HG03045 (cell line): ENCODE data around the gene IZUMO1R.
"Not testable (repeated sequence)": the region's sequence is repeated elsewhere in the genome, so short reads cannot be mapped to it uniquely, and the experiment has no call there.

Experiments
- ATAC-seq: cut with Tn5 transposase; IDR thresholded peaks from one replicate; pipeline ENCODE4 v1.9.1; 2021; ENCODE audit warnings: mild to moderate bottlenecking, moderate library complexity; ENCODE audit not compliant: unreplicated experiment

The IZUMO1R gene

DNA sequence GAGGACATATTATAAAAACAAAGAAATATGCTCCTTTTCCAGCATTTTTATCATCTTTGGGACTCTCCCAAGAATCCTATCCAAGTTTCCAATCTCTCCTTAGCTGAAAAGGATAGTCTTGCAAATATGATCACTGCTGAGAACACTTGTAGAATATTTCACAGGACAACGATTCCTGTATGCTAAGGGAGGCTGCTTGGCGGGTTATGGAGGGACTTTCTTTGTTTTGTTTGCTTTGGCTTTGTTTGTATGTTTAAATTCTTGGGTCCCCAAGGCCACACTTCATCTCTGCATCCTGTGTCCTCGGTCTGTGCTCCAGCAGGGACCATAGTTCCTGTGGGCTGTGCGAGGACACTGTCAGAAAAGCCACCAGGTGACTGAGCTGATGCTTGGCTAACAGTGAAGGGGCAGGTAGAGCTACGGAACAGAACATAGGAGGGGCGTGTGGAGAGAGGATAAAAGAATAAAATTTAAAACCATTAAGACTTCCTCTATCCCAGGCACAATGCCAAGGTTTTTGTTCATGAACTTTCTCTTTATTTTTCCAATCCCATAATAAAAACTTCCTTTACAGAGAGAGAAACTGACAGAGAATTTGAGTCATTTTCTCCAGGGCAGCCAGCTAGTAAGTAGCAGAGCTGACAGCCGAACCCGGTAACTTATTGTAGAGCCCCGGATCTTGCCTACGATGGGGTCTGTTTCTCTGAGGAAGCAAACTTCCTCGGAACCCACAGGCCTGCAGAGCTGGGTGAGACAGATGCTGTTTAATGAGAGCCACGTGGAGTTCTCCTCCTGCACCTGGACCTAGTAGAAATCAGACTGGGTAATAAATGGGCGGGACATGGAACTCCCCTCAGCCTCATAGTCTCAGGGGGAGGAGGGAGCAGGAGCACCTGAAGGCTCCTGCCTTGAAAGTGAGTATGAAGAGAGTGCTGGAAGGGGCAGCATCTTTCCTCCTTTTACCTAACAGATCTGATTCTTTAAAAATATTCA is at the start of gene IZUMO1R:
Gene IZUMO1R, plus strand, starts transcription at position 615 of the 993 bp plus-strand sequence. CDS start 1,057 bp downstream, outside the sequence.
- no peak for ATAC-seq

DNA sequence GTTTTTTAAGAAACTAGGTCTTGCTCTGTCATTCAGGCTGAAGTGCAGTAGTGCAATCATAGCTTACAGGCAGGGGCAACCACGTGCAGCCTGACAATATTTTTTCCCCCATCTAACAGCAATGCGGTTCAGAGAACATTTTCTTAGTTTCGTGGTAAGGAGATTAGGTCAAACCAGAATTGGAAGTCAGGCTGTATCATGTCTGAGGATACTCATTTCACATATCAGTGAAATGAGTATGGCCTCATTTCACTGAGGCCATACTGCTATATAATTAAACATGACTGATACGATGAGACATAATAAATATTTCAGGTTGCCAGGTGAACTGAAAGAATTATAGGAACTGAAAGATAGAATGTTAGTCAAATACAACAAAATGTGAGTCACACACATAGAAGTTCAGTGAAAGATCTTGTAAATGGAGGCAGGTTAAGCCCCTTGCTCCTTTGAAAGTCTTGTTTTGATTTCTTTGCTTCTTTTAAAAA is 32.5 kb upstream of the IZUMO1R start:
- ATAC-seq, result peak; percentile 87

- no peak for ATAC-seq
These were observed 31.6 kb upstream of the IZUMO1R start for GRCh38 chr11:94272738-94273313.

- no peak for ATAC-seq
These were observed 28.4 kb upstream of the IZUMO1R start for GRCh38 chr11:94275961-94276360.

GRCh38 chr11:94276943-94277342 is 27.4 kb upstream of the IZUMO1R start:
- no peak for ATAC-seq

- ATAC-seq, result not testable (repeated sequence)
These were observed 26.2 kb upstream of the IZUMO1R start for GRCh38 chr11:94278207-94278606.

GRCh38 chr11:94279996-94280395 is 24.4 kb upstream of the IZUMO1R start:
- ATAC-seq, result no peak

DNA sequence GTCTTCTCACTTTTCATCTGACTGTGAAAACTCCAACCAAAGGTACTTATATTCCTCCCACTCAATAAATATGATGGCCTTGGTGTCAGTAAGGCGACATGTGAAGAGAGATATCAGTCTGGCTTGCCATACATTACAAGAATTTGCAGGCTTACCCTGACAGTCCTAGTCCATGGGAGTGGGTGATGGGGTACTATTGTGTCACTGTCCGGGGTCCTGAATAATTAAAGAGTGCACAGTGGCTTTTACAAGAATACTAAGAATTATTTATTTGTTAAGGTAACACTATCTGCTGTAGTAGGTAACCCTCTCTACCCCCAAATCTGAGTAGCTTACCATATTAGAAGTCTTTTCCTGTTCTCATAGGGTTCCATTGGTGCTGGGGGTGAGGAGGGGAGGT is 23.1 kb upstream of the IZUMO1R start:
- no peak for ATAC-seq

DNA sequence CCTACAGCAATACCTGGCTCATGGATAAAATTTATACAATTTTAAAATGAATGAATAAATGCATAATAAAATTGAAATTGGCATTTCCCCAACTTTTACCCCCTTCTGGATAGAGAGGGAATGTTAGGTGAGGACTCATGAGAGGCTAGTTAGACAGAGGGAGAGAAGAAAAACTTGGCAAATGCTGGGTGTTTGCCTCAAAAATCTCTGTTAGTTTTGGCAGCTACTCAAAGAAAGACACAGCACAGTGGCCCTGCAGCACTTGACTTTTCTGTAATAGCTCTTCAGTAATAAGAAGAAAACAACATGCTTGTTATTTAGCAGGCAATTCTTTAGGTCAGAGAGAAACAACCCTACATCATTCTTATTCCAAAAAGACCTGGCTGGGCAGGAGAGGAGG is 20.7 kb upstream of the IZUMO1R start:
- no peak for ATAC-seq

DNA sequence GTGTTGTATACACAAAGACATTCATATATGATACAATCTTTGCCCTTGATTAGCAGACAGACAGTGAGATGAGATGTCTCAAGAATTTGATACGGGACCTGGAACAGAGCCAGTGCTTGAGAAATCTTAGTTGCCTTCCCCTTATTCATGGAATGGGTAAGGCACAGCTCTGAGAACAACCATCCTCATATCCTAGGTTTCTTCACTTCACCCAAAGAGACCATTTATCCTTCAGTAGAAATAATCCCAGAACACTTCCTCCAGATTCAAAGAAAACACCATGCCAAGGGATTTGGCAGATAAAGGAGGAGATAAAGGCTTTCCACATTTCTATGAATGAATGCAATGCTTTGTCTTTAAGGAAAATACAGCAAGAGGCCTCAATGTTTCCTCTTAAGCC is 8.8 kb upstream of the IZUMO1R start:
- ATAC-seq, result no peak

- ATAC-seq, result no peak
These were observed 6.3 kb upstream of the IZUMO1R start for GRCh38 chr11:94297985-94298576.

DNA sequence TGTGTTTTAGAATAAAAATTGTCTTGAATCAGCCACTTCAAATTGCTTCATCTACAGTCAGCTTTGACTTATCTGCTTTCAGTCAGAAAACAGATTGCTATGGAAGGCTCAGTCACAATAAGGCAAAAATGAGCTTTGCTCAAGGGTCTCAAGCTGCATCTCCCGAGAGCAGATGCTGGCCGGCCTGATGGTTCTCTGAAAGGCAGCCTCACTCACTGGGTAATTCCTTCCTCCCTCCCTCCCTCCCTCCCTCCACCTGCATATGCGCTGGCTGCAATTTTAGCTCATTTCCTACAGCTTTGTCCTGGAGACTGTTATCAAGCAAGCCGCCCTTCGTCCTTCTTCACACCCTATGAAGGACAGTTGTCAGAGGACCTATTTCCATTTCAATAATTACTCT is 1.6 kb upstream of the IZUMO1R start:
- no peak for ATAC-seq

DNA sequence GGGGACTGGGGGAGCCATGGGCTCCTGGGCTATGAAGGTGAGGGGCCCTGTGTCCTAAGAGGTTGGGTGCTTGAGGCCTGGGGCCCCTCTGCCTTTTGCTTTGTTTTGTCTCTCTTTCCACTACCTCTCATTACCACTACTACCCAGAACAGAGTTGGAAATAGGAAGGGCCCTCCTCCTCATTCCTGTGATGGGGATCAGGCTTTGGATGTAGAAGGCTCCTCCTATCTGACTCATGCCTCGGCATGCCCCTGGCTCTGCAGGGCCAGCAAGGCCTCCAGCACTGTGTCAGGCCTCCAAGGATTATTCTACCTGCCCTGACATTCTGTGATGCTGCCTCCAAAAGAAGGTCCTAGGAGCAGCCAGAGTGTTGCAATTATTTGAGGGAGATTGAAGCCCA is 766 bp downstream of the IZUMO1R start:
- ATAC-seq, result no peak

DNA sequence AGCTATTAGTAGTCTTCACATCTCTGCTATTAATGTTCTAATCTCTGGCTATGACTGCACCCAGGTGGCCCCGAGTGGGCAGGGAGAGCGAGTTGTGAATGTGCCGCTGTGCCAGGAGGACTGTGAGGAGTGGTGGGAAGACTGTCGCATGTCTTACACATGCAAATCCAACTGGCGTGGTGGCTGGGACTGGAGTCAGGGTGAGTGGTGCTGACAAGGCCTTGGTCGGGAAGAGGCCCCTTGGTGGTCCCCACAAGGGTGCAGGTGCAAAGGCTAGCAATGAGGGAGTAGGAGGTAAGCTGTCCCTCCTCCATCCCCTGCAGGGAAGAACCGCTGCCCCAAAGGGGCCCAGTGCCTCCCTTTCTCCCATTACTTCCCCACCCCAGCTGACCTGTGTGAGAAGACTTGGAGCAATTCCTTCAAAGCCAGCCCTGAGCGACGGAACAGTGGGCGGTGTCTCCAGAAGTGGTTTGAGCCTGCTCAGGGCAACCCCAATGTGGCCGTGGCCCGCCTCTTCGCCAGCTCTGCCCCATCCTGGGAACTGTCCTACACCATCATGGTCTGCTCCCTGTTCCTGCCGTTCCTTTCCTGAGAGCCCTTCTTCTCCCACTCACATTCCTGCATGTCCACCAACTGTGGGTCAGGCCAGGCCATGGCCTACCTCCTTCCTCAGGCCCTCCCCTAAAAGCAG is 2.9 kb downstream of the IZUMO1R start:
- ATAC-seq, result no peak

GRCh38 chr11:94308024-94308423 is 3.6 kb downstream of the IZUMO1R start:
- ATAC-seq, result no peak

DNA sequence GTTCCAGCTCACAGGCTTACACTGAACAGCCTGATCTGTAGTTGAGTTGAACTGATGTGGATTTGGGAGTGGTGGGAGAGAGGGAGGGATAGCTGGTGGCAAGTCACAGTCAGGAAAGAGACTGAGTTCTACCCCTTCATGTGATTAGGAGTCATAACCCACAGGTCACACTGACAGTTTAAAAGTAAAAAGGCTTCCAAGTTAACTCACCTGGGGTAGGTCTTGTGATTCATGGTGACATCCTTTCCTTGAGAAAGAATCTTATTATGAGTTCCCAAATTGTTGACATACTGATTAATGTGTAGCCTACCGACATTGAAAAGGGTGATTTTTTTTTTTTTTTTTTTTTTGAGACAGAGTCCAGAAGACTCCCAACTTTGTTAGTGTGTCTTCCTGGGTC is 5.4 kb downstream of the IZUMO1R start:
- no peak for ATAC-seq

DNA sequence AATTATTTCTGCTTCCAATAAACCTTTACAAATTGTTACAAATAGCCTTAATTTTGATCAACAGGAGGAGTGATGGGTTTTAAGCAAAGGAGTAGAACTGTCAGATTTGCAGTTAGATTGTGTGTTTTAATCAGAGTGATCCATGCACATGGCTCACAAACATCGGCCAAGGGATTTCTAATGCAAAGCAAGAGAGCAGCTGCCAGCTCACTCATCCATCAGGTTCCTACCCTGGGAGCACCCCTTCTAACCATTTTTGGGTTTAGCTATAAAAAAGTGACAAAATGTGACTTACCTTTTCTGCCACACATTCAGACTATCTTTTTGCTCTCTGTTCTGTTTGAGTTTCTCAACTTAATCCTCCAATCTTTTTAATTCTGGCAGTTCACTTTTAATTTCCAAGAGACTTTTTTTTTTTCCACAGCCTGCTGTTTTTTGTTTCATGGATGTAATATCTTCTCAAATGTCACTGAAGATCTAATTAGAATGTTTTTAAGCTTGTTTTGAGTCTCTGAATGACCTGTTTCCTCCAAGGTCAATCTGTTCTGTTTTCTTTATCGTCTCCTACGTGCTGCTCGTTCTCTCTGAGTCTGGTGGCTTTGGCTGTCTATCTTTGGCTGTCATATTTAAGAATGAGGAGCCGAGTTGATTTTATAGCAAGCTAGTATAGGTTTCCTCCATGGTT is 6.0 kb downstream of the IZUMO1R start:
- ATAC-seq, result no peak

- ATAC-seq, result no peak
These were observed 8.0 kb downstream of the IZUMO1R start for GRCh38 chr11:94312339-94312738.

DNA sequence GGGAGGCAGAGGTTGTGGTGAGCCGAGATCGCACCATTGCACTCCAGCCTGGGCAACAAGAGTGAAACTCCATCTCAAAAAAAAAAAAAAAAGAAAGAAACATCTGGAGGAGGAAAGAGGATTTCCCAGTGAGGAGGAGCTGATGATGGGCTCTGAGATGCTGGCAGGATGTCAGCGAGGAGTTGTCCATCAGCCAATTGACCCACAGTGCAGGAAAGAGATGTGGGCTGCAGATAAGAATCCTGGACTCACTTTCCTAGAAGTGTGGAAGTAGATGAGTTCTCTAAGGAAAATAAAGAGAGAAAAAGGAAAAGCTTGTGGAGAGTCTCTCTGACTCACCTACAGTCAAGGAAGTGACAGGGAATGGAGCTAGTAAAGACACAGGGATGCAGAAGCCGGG is 9.7 kb downstream of the IZUMO1R start:
- ATAC-seq, result no peak

GRCh38 chr11:94315664-94316063 is 11.3 kb downstream of the IZUMO1R start:
- ATAC-seq, result no peak
